ENCODE measurements around the gene BICD1.

The BICD1 gene

DNA sequence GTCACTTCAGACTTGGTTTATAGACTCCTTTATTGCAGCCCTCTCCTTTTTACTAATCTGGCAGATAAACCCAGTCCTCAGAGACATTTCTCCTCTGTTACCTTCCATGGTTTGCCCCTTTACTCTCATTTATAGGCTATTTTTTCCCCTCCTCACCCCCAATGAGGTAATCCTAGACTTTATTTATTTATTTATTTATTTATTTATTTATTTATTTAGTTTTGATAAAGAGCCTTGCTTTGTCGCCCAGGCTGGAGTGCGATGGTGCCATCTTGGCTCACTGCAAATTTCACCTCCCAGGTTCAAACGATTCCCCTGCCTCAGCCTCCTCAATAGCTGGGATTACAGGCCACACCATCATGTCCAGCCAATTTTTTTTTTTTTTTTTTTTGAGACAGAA lies 301.1 kb downstream of the BICD1 start:
- no peak for DNase-seq (ENCODE audit: low spot score)

GRCh38 chr12:32413412-32413811 lies 306.8 kb downstream of the BICD1 start:
- no peak for DNase-seq (ENCODE audit: low spot score)

DNA sequence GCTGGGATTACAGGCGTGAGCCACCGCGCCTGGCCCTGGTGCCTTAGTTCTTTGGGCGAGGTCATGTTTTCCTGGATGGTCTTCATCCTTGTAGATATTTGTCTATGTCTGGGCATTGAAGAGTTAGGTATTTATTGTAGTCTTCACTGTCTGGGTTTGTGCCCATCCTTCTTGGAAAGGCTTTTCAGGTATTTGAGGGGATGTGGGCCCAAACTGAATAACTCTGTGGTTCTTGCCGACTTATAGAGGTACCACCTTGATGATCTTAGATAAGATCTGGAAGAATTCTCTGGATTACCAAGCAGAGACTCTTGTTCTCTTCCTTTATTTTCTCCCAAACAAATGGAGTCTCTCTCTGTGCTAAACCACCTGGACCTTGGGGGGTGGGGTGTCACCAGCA lies 311.6 kb downstream of the BICD1 start:
- no peak for DNase-seq (ENCODE audit: low spot score)

GRCh38 chr12:32418903-32419519 lies 312.4 kb downstream of the BICD1 start:
- no peak for DNase-seq (ENCODE audit: low spot score)

DNA sequence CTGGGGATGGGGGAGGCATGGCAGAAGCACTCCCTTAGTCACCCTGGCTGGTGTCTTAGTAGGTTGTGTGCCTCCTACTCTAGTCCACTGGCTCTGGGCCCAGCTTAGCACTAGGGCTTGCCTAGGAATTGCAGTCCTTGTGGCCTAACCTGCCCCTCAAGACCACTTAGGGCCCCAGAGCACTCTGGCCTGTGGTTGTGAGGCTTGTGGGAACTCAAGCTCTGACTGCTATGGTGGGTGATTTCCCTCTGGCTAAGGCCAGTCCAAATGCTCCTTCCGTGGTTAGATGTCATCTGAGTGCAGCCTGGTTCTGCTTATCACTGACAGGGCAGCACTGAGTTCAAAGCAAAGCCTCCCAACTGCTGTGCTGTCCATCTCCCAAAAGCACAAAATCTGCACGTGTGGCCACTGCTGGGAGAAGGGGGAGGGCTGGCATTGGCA lies 312.9 kb downstream of the BICD1 start:
- no peak for DNase-seq (ENCODE audit: low spot score)

DNA sequence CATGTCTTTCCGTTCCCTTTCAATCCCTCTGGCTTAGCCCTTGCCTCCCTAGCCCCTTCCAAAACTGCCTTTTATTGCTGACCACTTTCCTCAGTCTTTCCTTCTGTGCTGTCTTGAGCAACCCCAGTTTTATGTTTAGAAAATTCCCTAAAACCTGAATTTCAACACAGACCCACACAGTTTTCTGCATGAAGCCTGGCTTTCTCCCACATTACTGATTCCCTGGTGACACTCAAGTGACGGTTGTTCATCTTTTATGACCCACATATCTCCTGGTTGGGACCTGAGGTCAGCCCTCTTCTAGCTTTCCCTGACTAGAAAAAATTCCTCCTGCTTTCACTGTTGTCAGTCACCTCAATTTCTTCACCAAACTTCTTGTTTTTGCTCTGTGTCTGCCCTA lies 313.7 kb downstream of the BICD1 start:
- no peak for DNase-seq (ENCODE audit: low spot score)

DNA sequence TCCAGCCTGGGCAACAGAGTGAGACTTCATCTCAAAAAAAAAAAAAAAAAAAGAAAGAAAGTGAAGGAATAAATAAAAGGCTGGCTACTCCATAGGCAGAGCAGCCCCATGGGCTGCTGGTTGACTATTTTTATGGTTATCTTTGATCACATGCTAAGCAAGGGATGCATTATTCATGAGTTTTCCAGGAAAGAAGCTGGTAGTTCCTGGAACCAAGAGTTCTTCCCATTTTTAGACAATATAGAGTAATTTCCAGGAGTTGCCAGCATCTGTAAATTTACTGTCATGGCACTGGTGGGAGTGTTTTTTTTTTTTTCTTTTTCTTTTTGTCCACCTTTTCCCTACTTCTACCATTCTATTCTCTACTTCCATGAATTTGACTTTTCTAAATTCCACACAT lies 316.9 kb downstream of the BICD1 start:
- DNase-seq (ENCODE audit: low spot score): no peak

- no peak for DNase-seq (ENCODE audit: low spot score)
Measured at GRCh38 chr12:32431025-32431424, 324.4 kb downstream of the BICD1 start.

All from AG08396 (cell line).